PC-3 (cell line): ENCODE data around the gene PPARD.

Source experiments
- CTCF ChIP-seq: fragments of 300-600 bp; sonication (generic); conservative IDR thresholded peaks from 2 replicates; pipeline ENCODE4 v1.5.1; 2017; ENCODE audit warnings: antibody characterized with exemption, low read depth, mild to moderate bottlenecking, low read length
- EZH2 ChIP-seq: fragments of 300-600 bp; sonication (generic); IDR thresholded peaks from one replicate; pipeline ENCODE4 v1.6.1; 2017; ENCODE audit warnings: antibody characterized with exemption, mild to moderate bottlenecking, low read length; ENCODE audit not compliant: unreplicated experiment

DNA sequence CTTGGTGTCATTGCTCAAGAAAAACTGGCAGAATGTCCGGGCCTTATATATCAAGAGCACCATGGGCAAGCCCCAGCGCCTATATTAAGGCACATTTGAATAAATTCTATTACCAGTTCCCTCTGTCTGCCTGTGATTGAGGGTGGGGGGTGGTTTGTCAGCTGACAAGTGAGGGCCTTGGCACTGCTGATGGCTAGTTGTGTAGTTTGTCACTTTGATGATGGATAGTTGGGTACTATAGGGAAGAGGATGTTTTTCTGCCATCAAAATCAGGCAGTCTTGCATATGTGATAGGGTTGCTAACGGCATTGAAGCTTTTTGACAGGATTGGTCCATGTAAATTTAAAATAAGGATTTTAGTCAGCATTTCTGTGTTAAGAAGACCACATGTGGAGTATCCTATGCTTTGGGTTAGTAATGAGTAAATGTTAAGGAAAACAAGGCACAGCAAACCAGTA is 128.3 kb downstream of the PPARD start:
- no peak for TF ChIP-seq CTCF
- TF ChIP-seq EZH2, result no peak
